Cardiac fibroblast (primary cell): Measurements from ENCODE around the gene LRP1B.

ENCODE experiments used
- DNase-seq, 2 donors: peaks; one replicate each; pipeline versions ENCODE4 v3.0.0 to v3.0.0-alpha.2; 2010; ENCODE audit warnings: low read depth in 2 of 2
- H3K4me3 ChIP-seq, 2 donors: replicated peaks in 1 of 2; 1 replicate in 1 of 2; 2 replicates in 1 of 2; pipeline ENCODE4 v1.5.1; 2011; ENCODE audit warnings: low read depth in 2 of 2, low read length in 2 of 2, mild to moderate bottlenecking in 2 of 2, moderate library complexity in 1 of 2
- CTCF ChIP-seq: IDR thresholded peaks from one replicate; pipeline ENCODE4 v1.5.1; 2011; ENCODE audit warnings: low read depth, mild to moderate bottlenecking, low read length, inconsistent platforms

The LRP1B gene

GRCh38 chr2:140376686-140377085, 1754.1 kb downstream of the LRP1B start:
- no peak for DNase-seq
- H3K4me3 ChIP-seq, result no peak overlapping the region
- TF ChIP-seq CTCF, result no peak

- H3K4me3 ChIP-seq, result no peak overlapping the region
- TF ChIP-seq CTCF, result no peak
- DNase-seq, result no peak
Observed at GRCh38 chr2:140363131-140363530, 1767.7 kb downstream of the LRP1B start.

GRCh38 chr2:140362361-140362760, 1768.5 kb downstream of the LRP1B start:
- H3K4me3 ChIP-seq, result no peak overlapping the region
- no peak for TF ChIP-seq CTCF
- no peak for DNase-seq

- peak in 1 of 2 donors; percentile 35 for DNase-seq
- TF ChIP-seq CTCF, result no peak
- no peak overlapping the region for H3K4me3 ChIP-seq
Observed at GRCh38 chr2:140359056-140359771, 1771.6 kb downstream of the LRP1B start.

GRCh38 chr2:140356697-140357096, 1774.1 kb downstream of the LRP1B start:
- H3K4me3 ChIP-seq, result no peak overlapping the region
- DNase-seq, result no peak
- no peak for TF ChIP-seq CTCF

- no peak for DNase-seq
- no peak for TF ChIP-seq CTCF
- H3K4me3 ChIP-seq, result no peak overlapping the region
Observed at GRCh38 chr2:140355511-140356090, 1775.2 kb downstream of the LRP1B start.
